ENCODE data around the gene SLC25A6. TPM values are rescaled to one million over a fixed set of nuclear protein-coding genes. Genes with fewer than 3 reads are reported as not detected.
A peak's percentile ranks its signal among the peaks of the same experiment; 100 is the strongest.

Gene SLC25A6
- total and polyA plus RNA-seq, 2 of the 13 experiments (the other 11 are each of a cell fraction or from before 2014, with no cell fraction given) = 138 to 581 TPM

GRCh38 chrX:1417921-1418771, 26.2 kb upstream of the SLC25A6 start:
- no peak overlapping the region for H3K27ac ChIP-seq (ENCODE audit: extremely low read length, insufficient read depth, low read length)
- 99% methylated on average over 19 of the region's 20 CpGs for WGBS (ENCODE audit: low lambda C conversion rate)
- H3K79me2 ChIP-seq (ENCODE audit: insufficient read depth, low read length) = no peaks in the 10 kb centered on the region
- peaks cover 3% of the 10 kb centered on the region; the same call in 1 of the 2 replicates for H4K20me1 ChIP-seq (ENCODE audit: insufficient read depth, low read length)
- H3K4me3 ChIP-seq (replicated peaks in 1 of 3; ENCODE audit: insufficient read depth in 1 of 3, low read depth in 2 of 3, low read length in 3 of 3) = no peak overlapping the region
- no peak overlapping the region for H3K9ac ChIP-seq (ENCODE audit: insufficient read depth, low read depth, low read length)
- H3K4me1 ChIP-seq (ENCODE audit: insufficient read depth, low read length) = peaks cover 12% of the 10 kb centered on the region
- in situ Hi-C loops (cut with HindIII; ENCODE audit: extremely low pct_ligation_motif_present, low pct_unique_long_range_greater_than_20kb) = no loop called here
- intact Hi-C loops (cut with micrococcal nuclease; ENCODE audit: unreplicated experiment) = no loop called here
- POLR2A ChIA-PET = no interaction called here
- BruUV-seq (replicated peaks) = no TSS peak
- ATAC-seq (no peak), DNase-seq (ENCODE audit: low spot score) (no peak), FAIRE-seq (no peak)
- CTCF ChIA-PET (ENCODE audit: low intra/inter-chr PET ratio, low total read pairs) = no interaction called here
- no peak overlapping the region for H2AFZ ChIP-seq (ENCODE audit: low read length)
- TF ChIP-seq ZMYM3 (CRISPR knock-in tag; IDR thresholded peaks at IDR 0.05) (peak; percentile 91), CC2D1A (CRISPR knock-in tag; IDR thresholded peaks at IDR 0.05) (no peak), POLR2AphosphoS5 (IDR thresholded peaks at IDR 0.05; ENCODE audit: low read depth, low read length) (peak; percentile 44; the same call in 1 of the 2 replicates), REPIN1 (CRISPR knock-in tag; IDR thresholded peaks at IDR 0.05; ENCODE audit: borderline replicate concordance, low read depth) (peak; percentile 48; the same call in 1 of the 2 replicates), TOPORS (CRISPR knock-in tag; IDR thresholded peaks at IDR 0.05) (0 out of 2 replicates have a peak, but pooled peaks have one; percentile 35), ADNP (CRISPR knock-in tag; IDR thresholded peaks at IDR 0.05) (peak; percentile 50; the same call in 1 of the 2 replicates), SNAI1 (CRISPR knock-in tag; IDR thresholded peaks at IDR 0.05; ENCODE audit: borderline replicate concordance) (no peak), THRA (CRISPR knock-in tag; IDR thresholded peaks at IDR 0.05; ENCODE audit: borderline replicate concordance) (no peak), POLR2G (IDR thresholded peaks at IDR 0.05; ENCODE audit: low read depth, low read length) (peak; percentile 19; the same call in 1 of the 2 replicates), RBM22 (optimal IDR thresholded peaks at IDR 0.05; ENCODE audit: low read length) (peak; percentile 72), BORCS8-MEF2B (CRISPR knock-in tag; IDR thresholded peaks at IDR 0.05) (peak; percentile 31; the same call in 1 of the 2 replicates), POLR2A (IDR thresholded peaks at IDR 0.05; ENCODE audit: insufficient read depth in 1 of 2, low read depth in 2 of 2, low read length in 2 of 2) (0 out of 4 replicates have a peak, but pooled peaks of 1 of the 2 experiments have one; percentile 22)
- H3K9me3 ChIP-seq (ENCODE audit: low read length) = peaks cover 9% of the 10 kb centered on the region; the same call in 1 of the 2 replicates
- H3K27me3 ChIP-seq (ENCODE audit: control insufficient read depth in 1 of 2, insufficient read depth in 2 of 2, low read length in 2 of 2) = no peaks in the 10 kb centered on the region
- H3K4me2 ChIP-seq (ENCODE audit: low read depth, low read length) = no peak overlapping the region
- peaks cover 9 to 19% of the 10 kb centered on the region in 2 experiments; a peak in 4 of 5 replicates for H3K36me3 ChIP-seq (replicated peaks in 1 of 2; ENCODE audit: control insufficient read depth in 1 of 2, insufficient read depth in 2 of 2, low read length in 2 of 2)
